NCI-H2227 (cell line): ENCODE results near the gene PRICKLE2.

Experiments used
- DNase-seq: peaks from one replicate; lab custom pipeline; 2025; ENCODE audit not compliant: unreplicated experiment; lab: John Stamatoyannopoulos, UW

PRICKLE2 gene

DNA sequence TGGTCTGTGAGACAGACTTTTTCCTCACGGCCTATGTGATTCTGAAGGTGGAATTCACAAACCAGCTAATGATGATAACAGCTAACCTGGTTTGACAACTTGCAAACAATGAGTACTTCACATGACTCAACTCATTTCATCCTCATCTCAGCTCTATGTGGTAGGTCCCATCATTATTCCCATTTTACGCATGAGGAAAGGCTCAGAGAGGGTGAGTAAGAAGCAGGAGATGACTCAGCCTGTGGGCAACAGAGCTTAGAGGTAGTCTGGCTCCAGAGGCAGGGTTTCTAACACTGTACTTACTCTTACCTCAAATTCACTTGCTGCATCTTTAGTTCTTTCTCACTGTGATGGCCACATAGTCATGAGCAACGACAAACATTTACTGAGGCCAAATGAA is 176.1 kb downstream of the PRICKLE2 start:
- DNase-seq: no peak

DNA sequence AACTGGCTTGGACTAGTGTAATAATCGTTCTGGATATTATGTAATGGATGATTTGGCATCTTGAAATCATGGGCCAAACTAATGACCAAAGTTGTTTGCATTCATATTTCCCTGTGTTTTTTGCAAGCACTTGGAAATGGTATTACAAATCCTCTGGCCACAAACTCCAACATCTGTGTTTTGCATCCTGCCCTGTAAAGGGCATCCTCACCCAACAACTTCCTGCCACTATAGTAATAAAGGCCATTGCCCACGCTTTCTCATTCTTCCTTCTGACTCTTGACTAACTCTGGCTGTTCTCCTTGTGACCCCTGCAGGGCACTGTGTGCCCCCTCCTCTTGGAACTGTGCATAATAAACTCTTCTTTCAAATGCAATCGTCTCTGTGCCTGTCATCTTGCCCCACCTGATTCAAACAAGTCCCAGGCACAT is 176.6 kb downstream of the PRICKLE2 start:
- DNase-seq: no peak

DNA sequence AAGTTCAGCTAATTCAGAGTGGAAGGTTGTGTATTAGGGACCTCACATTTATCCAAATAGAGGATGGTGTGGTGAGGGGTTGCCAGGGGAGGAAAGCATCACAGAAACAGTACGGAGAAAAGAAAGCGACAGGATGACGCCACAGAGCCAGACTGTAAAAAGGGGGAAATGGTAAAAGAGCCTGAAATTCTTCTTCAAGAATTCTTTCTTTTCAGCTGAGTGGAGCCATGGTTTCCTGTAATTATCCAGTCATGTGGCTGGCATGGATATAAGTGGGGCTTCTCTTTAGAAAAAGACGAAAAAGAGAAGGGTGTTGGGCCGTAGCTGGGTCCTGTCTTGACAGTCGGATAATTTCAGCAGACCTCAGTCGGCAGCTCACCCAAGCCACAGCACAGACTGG is 177.5 kb downstream of the PRICKLE2 start:
- DNase-seq: no peak

DNA sequence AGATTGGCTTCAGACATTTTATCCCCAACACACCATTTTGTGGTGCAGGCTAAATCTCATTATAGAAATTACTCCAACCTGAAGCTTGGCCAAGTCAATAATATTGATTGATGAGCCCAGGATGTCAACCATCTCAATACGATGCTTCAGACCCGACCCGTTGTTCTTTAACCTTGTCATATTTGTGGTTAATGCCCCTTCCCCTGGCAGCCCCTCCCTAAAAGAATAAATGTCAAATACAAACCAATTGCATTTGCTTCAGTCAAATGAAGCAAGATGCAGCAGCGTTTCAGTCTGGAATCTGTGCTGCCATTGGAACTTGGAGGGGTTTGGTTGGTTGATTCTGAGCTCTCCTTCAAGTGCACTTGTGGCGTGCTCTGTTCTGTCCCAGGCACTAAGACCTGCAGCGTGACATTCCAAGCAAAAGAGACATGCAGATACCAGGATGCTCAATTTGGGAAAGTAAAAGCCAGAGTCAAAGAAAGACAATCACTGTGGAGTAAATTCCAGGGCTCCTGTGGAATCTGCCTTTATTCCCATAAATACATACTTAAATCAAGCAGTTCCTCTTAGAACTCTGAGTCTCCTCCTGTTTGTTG is 178.2 kb downstream of the PRICKLE2 start:
- DNase-seq: no peak

DNA sequence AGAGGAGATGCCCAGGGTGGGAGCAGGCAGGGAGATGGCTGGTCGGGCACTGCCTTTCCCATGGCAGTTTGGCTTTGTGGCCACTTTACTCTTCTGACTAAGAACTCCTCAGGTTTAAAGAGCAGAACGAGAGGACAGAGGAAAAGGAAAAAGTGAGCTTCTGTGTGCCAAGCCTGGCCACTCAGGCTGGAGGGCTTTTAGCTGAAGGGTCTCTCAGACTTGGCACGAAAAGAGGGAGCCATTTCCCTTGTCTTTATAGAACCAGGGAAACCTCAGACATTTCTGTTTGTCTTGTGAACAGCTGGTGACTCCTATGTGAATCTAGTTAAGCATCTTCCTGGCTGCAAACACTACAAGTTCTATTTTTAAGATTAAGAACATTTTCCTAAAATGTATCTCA is 178.7 kb downstream of the PRICKLE2 start:
- DNase-seq: no peak

DNA sequence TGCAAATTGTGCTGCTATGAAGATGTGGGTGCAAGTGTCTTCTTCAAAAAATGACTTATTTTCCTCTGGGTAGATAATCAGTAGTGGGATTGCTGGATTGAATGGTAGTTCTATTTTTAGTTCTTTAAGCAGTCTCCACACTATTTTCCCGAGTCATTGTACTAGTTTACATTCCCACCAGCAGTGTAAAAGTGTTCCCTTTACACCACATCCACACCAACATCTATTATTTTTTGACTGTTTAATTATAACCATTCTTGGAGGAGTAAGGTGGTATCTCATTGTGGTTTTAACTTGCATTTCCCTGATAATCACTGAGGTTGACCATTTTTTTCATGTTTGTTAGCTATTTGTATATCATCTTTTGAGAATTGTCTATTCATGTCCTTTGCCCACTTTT is 182.3 kb downstream of the PRICKLE2 start:
- DNase-seq: no peak
